ENCODE data around the gene ZNF354C.

The ZNF354C gene

GRCh38 chr5:179113945-179114641, 53.9 kb downstream of the ZNF354C start:
- DNase-seq, result no peak

GRCh38 chr5:179114756-179115155, 54.6 kb downstream of the ZNF354C start:
- DNase-seq, result no peak

- no peak for DNase-seq
Observed at GRCh38 chr5:179115307-179115706, 55.1 kb downstream of the ZNF354C start.

GRCh38 chr5:179115845-179116524, 55.8 kb downstream of the ZNF354C start:
- DNase-seq, result no peak

GRCh38 chr5:179118338-179118737, 58.2 kb downstream of the ZNF354C start:
- DNase-seq, result no peak

GRCh38 chr5:179118756-179119414, 58.7 kb downstream of the ZNF354C start:
- DNase-seq, result no peak

GRCh38 chr5:179119415-179120170, 59.4 kb downstream of the ZNF354C start:
- no peak for DNase-seq

GRCh38 chr5:179120421-179120861, 60.3 kb downstream of the ZNF354C start:
- DNase-seq, result no peak

- DNase-seq, result no peak
Observed at GRCh38 chr5:179120951-179121666, 60.9 kb downstream of the ZNF354C start.

GRCh38 chr5:179121667-179122111, 61.5 kb downstream of the ZNF354C start:
- DNase-seq, result no peak

- DNase-seq, result no peak
Observed at GRCh38 chr5:179122411-179123108, 62.4 kb downstream of the ZNF354C start.

GRCh38 chr5:179123109-179123426, 62.9 kb downstream of the ZNF354C start:
- no peak for DNase-seq

GRCh38 chr5:179123491-179124272, 63.5 kb downstream of the ZNF354C start:
- DNase-seq, result no peak

GRCh38 chr5:179124273-179124852, 64.2 kb downstream of the ZNF354C start:
- no peak for DNase-seq

- DNase-seq, result no peak
Observed at GRCh38 chr5:179124853-179125788, 64.9 kb downstream of the ZNF354C start.

GRCh38 chr5:179125789-179126505, 65.8 kb downstream of the ZNF354C start:
- no peak for DNase-seq

GRCh38 chr5:179126506-179126991, 66.4 kb downstream of the ZNF354C start:
- DNase-seq, result no peak
